Ishikawa (cell line): Measurements from ENCODE around the gene TEX29.

Experiments used
- EP300 ChIP-seq: IDR thresholded peaks from 2 replicates; pipeline ENCODE4 v1.6.1; 2012; ENCODE audit warnings: borderline replicate concordance
- FOXM1 ChIP-seq: IDR thresholded peaks from 2 replicates; pipeline ENCODE4 v1.6.1; 2012; ENCODE audit warnings: low read depth, borderline replicate concordance
- RAD21 ChIP-seq: IDR thresholded peaks from 2 replicates; pipeline ENCODE4 v1.6.1; 2012; ENCODE audit warnings: low read depth
- TAF1 ChIP-seq: IDR thresholded peaks from 2 replicates; pipeline ENCODE4 v1.6.1; 2012; ENCODE audit warnings: low read depth, mild to moderate bottlenecking
- TCF12 ChIP-seq: IDR thresholded peaks from 2 replicates; pipeline ENCODE4 v1.6.1; 2012; ENCODE audit warnings: low read depth
- YY1 ChIP-seq: IDR thresholded peaks from 2 replicates; pipeline ENCODE4 v1.6.1; 2012; ENCODE audit warnings: low read depth

DNA sequence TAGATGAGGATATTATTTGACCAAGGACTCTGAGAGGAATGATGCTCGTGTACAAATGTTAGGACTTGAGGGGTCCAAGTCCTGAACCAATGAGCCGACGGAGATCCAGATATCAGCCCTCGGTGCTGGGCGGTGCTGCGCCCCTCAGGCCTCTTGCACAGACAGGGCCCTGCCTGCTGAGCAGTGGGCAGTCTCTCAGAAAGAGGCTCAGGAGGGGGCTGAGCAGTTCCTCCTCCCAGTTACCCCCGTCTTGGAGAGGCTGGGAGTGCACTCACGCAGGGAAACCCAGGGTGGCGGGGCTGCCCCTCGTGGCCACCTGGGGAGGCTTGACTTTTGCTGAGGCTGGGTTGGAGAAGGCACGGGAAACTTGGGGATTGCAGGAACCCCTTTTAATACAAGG, 18.4 kb downstream of the TEX29 start:
- TF ChIP-seq RAD21: no peak
- TF ChIP-seq TCF12: no peak
- TF ChIP-seq YY1: no peak
- TF ChIP-seq TAF1: no peak
- TF ChIP-seq FOXM1: no peak
- no peak for TF ChIP-seq EP300
